Kidney epithelial cell (primary cell): Measurements from ENCODE around the gene GFPT1. TPM values are rescaled to one million over a fixed set of nuclear protein-coding genes. Genes with fewer than 3 reads are reported as not detected.

Source experiments
- DNase-seq: peaks from one replicate; pipeline ENCODE4 v3.0.0-alpha.2; 2010; ENCODE audit warnings: low read depth
- H3K27me3 ChIP-seq: 2 replicates; pipeline ENCODE4 v1.6.0; 2011; ENCODE audit warnings: low read length; ENCODE audit not compliant: control insufficient read depth, insufficient read depth
- H3K36me3 ChIP-seq: 2 replicates; pipeline ENCODE4 v1.5.1; 2011; ENCODE audit warnings: low read length; ENCODE audit not compliant: control insufficient read depth, insufficient read depth
- H3K4me3 ChIP-seq: 2 replicates; pipeline ENCODE4 v1.5.1; 2011; ENCODE audit warnings: low read depth, mild to moderate bottlenecking, control low read depth, low read length
- CTCF ChIP-seq: IDR thresholded peaks from 2 replicates; pipeline ENCODE4 v1.5.1; 2011; ENCODE audit warnings: mild to moderate bottlenecking, moderate library complexity, low read length, control low read depth, inconsistent platforms; ENCODE audit not compliant: insufficient read depth, poor library complexity, severe bottlenecking
- total RNA-seq: library from RNA; depleted of rRNA; stranded (reverse); fragments of >200 nt; gene quantifications from 2 replicates; pipeline ENCODE4 v1.2.3, GENCODE V29; 2015

GFPT1 gene
- total RNA-seq, 1 donor from 2014 or later: 59.5 TPM

DNA sequence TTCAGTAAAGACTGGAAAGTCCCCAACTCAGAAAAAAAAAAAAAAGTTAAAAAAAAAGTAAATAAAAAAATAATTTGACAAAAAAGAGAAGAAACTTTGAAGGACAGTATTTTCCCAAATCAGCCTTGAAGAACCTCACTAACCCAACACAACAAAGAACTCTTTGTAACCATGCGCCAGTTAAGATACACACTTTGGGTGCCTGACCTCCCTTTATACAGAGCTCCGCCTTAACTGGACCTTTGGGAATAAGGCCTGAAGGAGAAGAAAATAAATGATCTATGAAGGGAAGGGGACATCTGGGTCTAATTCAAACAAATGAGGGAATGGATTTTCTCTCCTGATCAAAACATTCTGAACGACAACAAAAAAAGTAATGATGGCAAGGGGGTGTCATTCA, 2.2 kb upstream of the GFPT1 start:
- TF ChIP-seq CTCF: no peak
- H3K27me3 ChIP-seq: no peaks in the 10 kb centered on the region
- H3K4me3 ChIP-seq: no peak overlapping the region
- H3K36me3 ChIP-seq: no peaks in the 10 kb centered on the region
- no peak for DNase-seq

DNA sequence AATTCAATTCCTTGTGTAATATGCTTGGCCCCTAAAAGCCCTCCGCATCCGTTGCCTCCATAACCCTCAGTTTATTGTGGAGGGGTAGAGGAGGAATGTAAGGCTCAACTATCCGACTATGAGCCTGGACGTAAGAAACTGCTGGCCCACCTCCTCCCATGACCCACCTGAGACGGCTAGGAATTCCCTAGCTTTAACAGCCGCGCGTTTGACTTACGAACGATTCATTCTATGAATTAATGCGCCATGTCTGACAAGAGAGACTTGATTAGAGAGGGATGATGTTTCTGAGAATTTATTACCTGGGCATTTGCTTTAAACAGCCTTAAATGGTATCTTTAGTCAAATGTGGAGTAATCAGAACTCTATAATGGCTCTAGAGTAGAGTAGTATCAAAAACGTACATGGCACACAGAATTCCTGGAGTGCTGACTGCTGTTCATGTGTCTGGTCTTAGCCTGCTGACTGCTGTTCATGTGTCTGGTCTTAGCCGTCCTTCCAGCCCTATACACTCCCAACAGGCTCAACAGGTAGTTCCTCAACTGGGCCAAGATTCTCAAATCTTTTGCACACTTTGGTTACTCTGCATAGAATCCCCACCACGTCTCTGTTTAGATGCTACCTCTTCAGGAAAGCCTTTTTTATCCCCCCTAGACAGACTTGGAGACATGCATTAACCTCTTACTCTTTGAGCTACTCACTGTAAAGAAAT, 899 bp upstream of the GFPT1 start:
- TF ChIP-seq CTCF: no peak
- H3K36me3 ChIP-seq: no peaks in the 10 kb centered on the region
- no peaks in the 10 kb centered on the region for H3K27me3 ChIP-seq
- no peak for DNase-seq
- peak overlapping the region; percentile 53 for H3K4me3 ChIP-seq

DNA sequence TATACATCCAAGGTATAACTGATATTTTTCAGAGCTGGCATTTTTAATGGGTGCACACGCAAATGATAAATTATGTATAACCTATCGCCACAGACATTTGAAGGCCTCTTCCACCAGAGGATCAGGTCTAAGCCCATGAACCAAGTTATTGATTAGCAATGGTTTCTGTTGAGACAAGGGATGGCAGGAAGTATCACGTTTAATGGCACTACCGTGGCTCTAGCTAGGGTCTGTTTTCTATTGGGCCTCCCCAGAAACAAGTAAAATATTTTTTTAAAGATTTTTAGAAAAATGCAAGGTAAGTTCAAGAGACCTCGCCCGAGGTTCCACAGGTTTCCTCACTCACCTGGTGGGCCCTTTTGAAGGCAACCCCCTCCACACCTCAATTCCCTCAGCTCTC, 667 bp downstream of the GFPT1 start:
- TF ChIP-seq CTCF: no peak
- peak overlapping the region; percentile 96 for H3K4me3 ChIP-seq
- H3K27me3 ChIP-seq: no peaks in the 10 kb centered on the region
- H3K36me3 ChIP-seq: no peaks in the 10 kb centered on the region
- no peak for DNase-seq

GRCh38 chr2:69385443-69386151, 1.4 kb downstream of the GFPT1 start:
- Histone ChIP-seq H3K27me3 (no peaks in the 10 kb centered on the region), H3K4me3 (peak overlapping the region; percentile 96), H3K36me3 (no peaks in the 10 kb centered on the region)
- no peak for TF ChIP-seq CTCF
- no peak for DNase-seq

DNA sequence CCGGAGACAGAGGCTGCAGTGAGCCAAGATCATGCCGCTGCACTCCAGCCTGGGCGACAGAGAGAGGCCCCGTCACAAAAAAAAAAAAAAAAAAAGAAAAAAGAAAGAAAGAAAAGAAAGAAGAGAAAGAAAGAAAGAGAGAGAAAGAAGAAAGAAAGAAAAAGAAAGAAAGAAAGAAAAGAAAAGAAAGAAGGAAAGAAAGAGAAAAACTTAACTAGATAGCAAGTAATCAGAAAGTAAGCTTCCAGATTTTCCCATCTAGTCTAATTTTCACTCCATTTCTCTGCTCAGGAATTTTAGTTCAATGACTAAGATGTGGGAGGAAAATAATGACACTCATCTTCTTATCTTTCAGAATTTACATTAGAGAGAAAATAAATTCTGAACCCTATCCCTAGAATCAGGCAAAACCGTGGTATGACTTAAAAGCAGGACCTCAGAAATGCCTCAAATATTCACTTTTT, 2.4 kb downstream of the GFPT1 start:
- no peaks in the 10 kb centered on the region for H3K27me3 ChIP-seq
- H3K4me3 ChIP-seq: no peak overlapping the region
- DNase-seq: no peak
- no peaks in the 10 kb centered on the region for H3K36me3 ChIP-seq
- TF ChIP-seq CTCF: no peak
